Breast epithelium (tissue), 3 donors: ENCODE measurements around the gene LCN10.

Experiments used
- CTCF ChIP-seq, 3 donors: fragments of 450-650 bp; IDR thresholded peaks; one replicate each; pipeline ENCODE4 v1.5.1; 2016 to 2017; ENCODE audit warnings: antibody characterized with exemption in 3 of 3, mild to moderate bottlenecking in 3 of 3, moderate library complexity in 3 of 3
- POLR2A ChIP-seq: fragments of 450-650 bp; IDR thresholded peaks from one replicate; pipeline ENCODE4 v1.6.1; 2016; ENCODE audit warnings: antibody characterized with exemption, mild to moderate bottlenecking, moderate library complexity
- POLR2AphosphoS5 ChIP-seq, 3 donors: sonication (generic); formaldehyde crosslinking; IDR thresholded peaks; one replicate each; pipeline ENCODE4 v1.6.1; 2017; ENCODE audit warnings: antibody characterized with exemption in 3 of 3

GRCh38 chr9:136764301-136764891 lies 21.7 kb upstream of the LCN10 start, which contains the start of gene LCN15:
- no peak for TF ChIP-seq POLR2AphosphoS5 (IDR thresholded peaks at IDR 0.05)
- no peak for TF ChIP-seq CTCF (IDR thresholded peaks at IDR 0.05)
- no peak for TF ChIP-seq POLR2A
